B cell (primary cell): ENCODE data around the gene YPEL5. TPM values are rescaled to one million over a fixed set of nuclear protein-coding genes. Genes with fewer than 3 reads are reported as not detected.

ENCODE experiments used
- ATAC-seq: fragments of 200-7000 bp; cut with Tn5 transposase; one replicate; pipeline ENCODE4 v1.10.0; 2021; ENCODE audit warnings: low read depth, mild to moderate bottlenecking, moderate number of reproducible peaks, moderate library complexity
- CTCF ChIA-PET: fragments of 350-600 bp; sonication (Branson Sonifier 250); formaldehyde crosslinking; loops from one replicate; lab custom pipeline; 2021; ENCODE audit warnings: antibody characterized with exemption, inconsistent platforms; lab: Charles Lee
- POLR2A ChIA-PET: fragments of 350-600 bp; sonication (Branson Sonifier 250); formaldehyde crosslinking; loops from one replicate; lab custom pipeline; 2021; ENCODE audit warnings: antibody characterized with exemption; lab: Charles Lee
- DNase-seq: peaks from one replicate; pipeline ENCODE4 v3.0.0; 2013
- H2AFZ ChIP-seq: 2 replicates; pipeline ENCODE4 v1.6.1; 2012; ENCODE audit warnings: mild to moderate bottlenecking, low read depth, low read length; ENCODE audit not compliant: insufficient read depth, poor library complexity, severe bottlenecking
- H3K27ac ChIP-seq, 2 donors: 1 replicate in 1 of 2; 2 replicates in 1 of 2; pipeline ENCODE4 v1.5.1; 2012 to 2013; ENCODE audit warnings: low read length in 2 of 2, mild to moderate bottlenecking in 2 of 2, moderate library complexity in 1 of 2
- H3K27me3 ChIP-seq, 4 experiments: fragments of 200-600 bp in 1 of 4; sonication (generic) in 1 of 4; replicated peaks in 1 of 4; 1 replicate in 2 of 4; 2 replicates in 2 of 4; pipeline versions ENCODE4 v1.6.1 to v1.7.0; 2013 to 2016; ENCODE audit warnings: low read length in 3 of 4, mild to moderate bottlenecking in 2 of 4, mixed read lengths in 1 of 4, moderate library complexity in 1 of 4; ENCODE audit not compliant: insufficient read depth in 4 of 4, control insufficient read depth in 3 of 4; ENCODE audit errors: control extremely low read depth in 1 of 4
- H3K36me3 ChIP-seq, 2 experiments: replicated peaks in 1 of 2; 1 replicate in 1 of 2; 2 replicates in 1 of 2; pipeline versions ENCODE4 v1.6.1 to v1.7.1; 2013; ENCODE audit warnings: low read length in 1 of 2; ENCODE audit not compliant: insufficient read depth in 2 of 2, control insufficient read depth in 1 of 2; ENCODE audit errors: control extremely low read depth in 1 of 2, extremely low read depth in 1 of 2
- H3K4me1 ChIP-seq, 2 donors: fragments of 200-600 bp in 1 of 2; sonication (generic) in 1 of 2; 1 replicate in 1 of 2; 2 replicates in 1 of 2; pipeline versions ENCODE4 v1.5.1 to v1.6.1; 2013 to 2017; ENCODE audit warnings: low read length in 2 of 2; ENCODE audit not compliant: control insufficient read depth in 2 of 2, insufficient read depth in 2 of 2
- H3K4me2 ChIP-seq: replicated peaks from 2 replicates; pipeline ENCODE3; 2012; ENCODE audit warnings: mild to moderate bottlenecking, low read depth, low read length; ENCODE audit not compliant: poor library complexity, severe bottlenecking
- H3K4me3 ChIP-seq, 5 experiments: fragments of 200-600 bp in 1 of 5; sonication (generic) in 1 of 5; 1 replicate in 3 of 5; 2 replicates in 2 of 5; pipeline versions ENCODE4 v1.5.1 to v1.7.0; 2011 to 2016; ENCODE audit warnings: low read length in 4 of 5, mild to moderate bottlenecking in 4 of 5, low read depth in 2 of 5, control low read depth in 1 of 5, moderate library complexity in 1 of 5; ENCODE audit not compliant: insufficient read depth in 1 of 5; ENCODE audit errors: control extremely low read depth in 1 of 5, extremely low read depth in 1 of 5
- H3K79me2 ChIP-seq: fragments of 200-600 bp; sonication (generic); one replicate; pipeline ENCODE4 v1.6.0; 2016; ENCODE audit warnings: low read length; ENCODE audit not compliant: control insufficient read depth, insufficient read depth
- H3K9ac ChIP-seq: fragments of 200-600 bp; sonication (generic); 2 replicates; pipeline ENCODE4 v1.6.1; 2017; ENCODE audit warnings: mild to moderate bottlenecking, low read length, moderate library complexity
- H3K9me3 ChIP-seq, 3 donors: one replicate each; pipeline versions ENCODE4 v1.6.1 to v1.7.1; 2013; ENCODE audit warnings: low read length in 2 of 3; ENCODE audit not compliant: control insufficient read depth in 2 of 3, insufficient read depth in 1 of 3; ENCODE audit errors: control extremely low read depth in 1 of 3
- H4K20me1 ChIP-seq: 2 replicates; pipeline ENCODE4 v1.6.0; 2012; ENCODE audit warnings: mild to moderate bottlenecking, low read length; ENCODE audit not compliant: insufficient read depth, control insufficient read depth, poor library complexity, severe bottlenecking
- H3K27ac Mint-ChIP-seq: one replicate; pipeline ENCODE4 v1.8.0; 2021; ENCODE audit warnings: mixed read lengths
- H3K27me3 Mint-ChIP-seq: one replicate; pipeline ENCODE4 v1.8.0; 2021; ENCODE audit warnings: mixed read lengths
- H3K4me1 Mint-ChIP-seq: one replicate; pipeline ENCODE4 v1.8.0; 2021; ENCODE audit warnings: mixed read lengths
- H3K4me3 Mint-ChIP-seq: one replicate; pipeline ENCODE4 v1.8.0; 2021; ENCODE audit warnings: mixed read lengths
- H3K9me3 Mint-ChIP-seq: one replicate; pipeline ENCODE4 v1.8.0; 2022; ENCODE audit warnings: mixed read lengths; ENCODE audit not compliant: insufficient read depth
- CTCF ChIP-seq: fragments of 200-600 bp; IDR thresholded peaks from one replicate; pipeline ENCODE4 v1.8.0; 2022; ENCODE audit warnings: antibody characterized with exemption, mild to moderate bottlenecking
- EZH2 ChIP-seq: IDR thresholded peaks from 2 replicates; pipeline ENCODE4 v1.6.1; 2012; ENCODE audit warnings: borderline replicate concordance, low read depth, mild to moderate bottlenecking, moderate library complexity, low read length; ENCODE audit not compliant: insufficient read depth, poor library complexity, severe bottlenecking
- WGBS: methylation state at CpG from one replicate; pipeline ENCODE4 v1.1.5; 2013; ENCODE audit warnings: missing lambda C conversion rate; ENCODE audit not compliant: insufficient coverage; 5-methylcytosine and 5-hydroxymethylcytosine counted together
- intact Hi-C: fragments of 100-400 bp; cut with micrococcal nuclease; formaldehyde crosslinking; loops from one replicate; pipeline ENCODE4 v1.10.0; 2022
- polyA plus RNA-seq: library from polyadenylated mRNA; depleted of rRNA; stranded (reverse); fragments of >200 nt; gene quantifications from 2 replicates; pipeline ENCODE4 v1.2.3, GENCODE V29; 2012
- total RNA-seq, 2 donors: library from RNA; stranded (reverse); fragments of 120-200 nt in 1 of 2; gene quantifications; 1 replicate in 1 of 2; 2 replicates in 1 of 2; pipeline versions ENCODE4 v1.2.3 to v1.2.4, GENCODE V29; 2013 to 2022

The YPEL5 gene
- total and polyA plus RNA-seq, 2 donors (not counting 1 experiment from before 2014, with no cell fraction given): 117 to 426 TPM

- ChIA-PET POLR2A (no interaction called here), CTCF (interaction anchor here (0.8 to 6.9 kb wide), 8 partner anchors 9 to 561 kb away, joined by 3 to 107 read pairs (median 5); no protein-coding TSS in a partner anchor)
- Histone ChIP-seq H3K27me3 (no peaks in the 10 kb centered on the region), H3K4me1 (peaks cover 39 to 46% of the 10 kb centered on the region in 2 donors), H3K9ac (peak overlapping the region; percentile 24), H3K4me2 (peak overlapping the region; percentile 91), H3K4me3 (peak overlapping the region in 3 of 5 experiments; percentile 0 to 98 (median 24)), H3K27ac (peak overlapping the region; percentile 4 to 99), H2AFZ (no peak overlapping the region), H3K36me3 (peaks cover 11 to 47% of the 10 kb centered on the region in 2 experiments), H3K79me2 (peaks cover 63% of the 10 kb centered on the region), H3K9me3 (no peaks in the 10 kb centered on the region), H4K20me1 (peaks cover 72% of the 10 kb centered on the region)
- intact Hi-C loops: loop anchor here (2.0 to 10.0 kb wide), 4 partner anchors 15 to 1755 kb away; partner anchors contain the start of gene FOSL2
- peak overlapping the region; percentile 72 for H3K27ac Mint-ChIP-seq
- TF ChIP-seq CTCF (no peak), EZH2 (no peak)
- WGBS: no CpG with 5 or more reads among the region's 1 CpG
- peak; percentile 37 for DNase-seq
- H3K4me1 Mint-ChIP-seq: peaks cover 54% of the 10 kb centered on the region
- H3K9me3 Mint-ChIP-seq: no peaks in the 10 kb centered on the region
- ATAC-seq: no peak
- H3K4me3 Mint-ChIP-seq: peak overlapping the region; percentile 65
- H3K27me3 Mint-ChIP-seq: no peaks in the 10 kb centered on the region
Observed at GRCh38 chr2:30149976-30150375, 3.2 kb downstream of the YPEL5 start.

DNA sequence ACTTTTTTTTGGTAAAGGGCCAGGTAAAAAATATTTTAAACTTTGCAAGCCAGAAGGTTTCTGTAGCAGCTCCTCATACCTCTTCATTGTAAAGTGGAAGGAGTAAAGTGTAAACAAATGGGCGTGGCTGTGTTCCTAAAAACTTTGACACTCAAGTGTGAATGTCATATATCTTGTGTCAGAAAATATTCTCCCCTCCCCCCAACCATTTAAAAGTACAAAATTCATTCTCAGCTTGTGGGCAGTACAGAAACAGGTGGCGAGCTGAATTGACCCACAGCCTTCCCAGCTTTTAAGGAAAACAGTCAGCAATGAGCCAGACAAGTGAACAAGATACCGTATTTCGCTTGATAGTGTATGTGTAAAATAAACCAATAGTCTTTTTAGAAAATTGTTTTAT lies 4.0 kb downstream of the YPEL5 start:
- ChIA-PET POLR2A (no interaction called here), CTCF (interaction anchor here (0.6 to 6.9 kb wide), 9 partner anchors 10 to 1100 kb away, joined by 3 to 107 read pairs (median 4); no protein-coding TSS in a partner anchor)
- no peak overlapping the region for H3K9ac ChIP-seq
- H3K27ac ChIP-seq: no peak overlapping the region
- H4K20me1 ChIP-seq: peaks cover 80% of the 10 kb centered on the region
- ATAC-seq: no peak
- intact Hi-C loops: loop anchor here (2.0 kb wide), 1 partner anchor 14 kb away; no protein-coding TSS in a partner anchor
- H3K27ac Mint-ChIP-seq: peak overlapping the region; percentile 76
- no peaks in the 10 kb centered on the region for H3K9me3 ChIP-seq
- no peaks in the 10 kb centered on the region for H3K27me3 Mint-ChIP-seq
- DNase-seq: no peak
- peak overlapping the region; percentile 91 for H3K4me2 ChIP-seq
- H3K4me1 Mint-ChIP-seq: peaks cover 55% of the 10 kb centered on the region
- WGBS: 100% methylated on average over 1 of the region's 4 CpGs
- TF ChIP-seq CTCF: no peak
- TF ChIP-seq EZH2: no peak
- H3K4me3 ChIP-seq: no peak overlapping the region
- H3K79me2 ChIP-seq: peaks cover 67% of the 10 kb centered on the region
- peak overlapping the region; percentile 62 for H3K4me3 Mint-ChIP-seq
- H3K36me3 ChIP-seq: peaks cover 13 to 51% of the 10 kb centered on the region in 2 experiments
- no peaks in the 10 kb centered on the region for H3K27me3 ChIP-seq
- peaks cover 35 to 38% of the 10 kb centered on the region in 2 donors for H3K4me1 ChIP-seq
- no peak overlapping the region for H2AFZ ChIP-seq
- H3K9me3 Mint-ChIP-seq: no peaks in the 10 kb centered on the region
